Measurements from ENCODE around the gene CHKB.
"Not testable (repeated sequence)": the region's sequence is repeated elsewhere in the genome, so short reads cannot be mapped to it uniquely, and the experiment has no call there.

The CHKB gene

DNA sequence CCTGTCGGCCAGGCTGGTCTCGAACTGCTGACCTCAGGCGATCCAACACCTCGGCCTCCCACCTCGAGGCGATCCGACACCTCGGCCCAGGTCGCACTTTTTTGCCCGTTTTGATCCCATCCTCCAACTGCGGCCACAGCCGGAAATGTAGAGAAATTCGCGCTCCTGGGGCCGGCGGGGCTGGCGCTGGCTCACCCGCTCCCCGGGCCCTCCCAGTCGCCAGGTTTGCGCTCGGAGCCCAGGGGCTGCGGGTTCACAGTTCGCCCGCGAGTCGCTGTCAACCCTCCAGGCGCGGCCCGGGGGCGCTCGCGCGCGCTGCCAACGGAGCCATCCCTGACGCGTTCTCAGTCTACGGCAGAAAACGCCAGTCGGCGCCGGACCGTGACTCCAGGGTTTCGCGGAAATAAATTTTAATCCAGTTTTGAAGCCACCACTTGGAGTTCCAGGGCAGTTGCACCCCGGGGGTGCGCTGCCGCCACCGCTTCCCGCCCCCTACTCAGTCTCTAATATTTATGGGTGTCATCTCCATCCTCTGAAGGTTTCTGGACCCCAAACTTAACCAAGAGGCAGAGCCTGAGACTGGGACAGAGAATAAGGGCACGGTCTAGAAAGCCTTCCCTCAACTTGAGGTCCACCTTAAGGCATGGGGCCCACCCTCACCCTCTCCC is 38.4 kb downstream of the CHKB start:
- WGBS (ENCODE audit: insufficient coverage), result 4% methylated on average over 46 of the region's 52 CpGs
- peaks cover 0 to 28% (median 0%) of the 10 kb centered on the region in 5 experiments for H3K27me3 ChIP-seq (replicated peaks in 2 of 5; ENCODE audit: control insufficient read depth in 4 of 5, insufficient read depth in 5 of 5, low read length in 4 of 5)
- peaks cover 8 to 75% (median 61%) of the 10 kb centered on the region in 4 experiments for H3K4me1 ChIP-seq (ENCODE audit: control extremely low read depth in 1 of 4, control insufficient read depth in 4 of 4, insufficient read depth in 4 of 4, low read length in 3 of 4)
- peak overlapping the region in 5 of 7 experiments; percentile 3 to 57 (median 40) for H3K4me3 ChIP-seq (ENCODE audit: control insufficient read depth in 1 of 7, extremely low read depth in 1 of 7, insufficient read depth in 4 of 7, low read depth in 2 of 7, low read length in 6 of 7)
- POLR2A ChIA-PET, result interaction anchor here (1.0 kb wide), 1 partner anchor 18 kb away, joined by 4 read pairs; no protein-coding TSS in a partner anchor
- CTCF ChIA-PET, result interaction anchor here (1.0 to 2.1 kb wide), 7 partner anchors 9 to 56 kb away, joined by 3 to 21 read pairs (median 5); partner anchors contain the start of gene SCO2
- H3K27ac ChIP-seq (ENCODE audit: insufficient read depth in 1 of 2, low read depth in 1 of 2, low read length in 2 of 2, poor library complexity in 1 of 2, severe bottlenecking in 2 of 2), result no peak overlapping the region
- H3K9me3 ChIP-seq (ENCODE audit: control extremely low read depth in 1 of 5, control insufficient read depth in 4 of 5, insufficient read depth in 2 of 5, low read depth in 1 of 5, low read length in 4 of 5), result no peaks in the 10 kb centered on the region
- peak; percentile 84 to 86 (median 85) for DNase-seq
- no peaks in the 10 kb centered on the region for H3K36me3 ChIP-seq (ENCODE audit: control insufficient read depth in 4 of 4, insufficient read depth in 4 of 4, low read length in 3 of 4)

GRCh38 chr22:50542416-50542927 is 40.2 kb downstream of the CHKB start:
- Histone ChIP-seq H3K27me3 (replicated peaks in 2 of 5; ENCODE audit: control insufficient read depth in 4 of 5, insufficient read depth in 5 of 5, low read length in 4 of 5) (peaks cover 0 to 14% (median 0%) of the 10 kb centered on the region in 5 experiments), H3K4me1 (ENCODE audit: control extremely low read depth in 1 of 4, control insufficient read depth in 4 of 4, insufficient read depth in 4 of 4, low read length in 3 of 4) (peaks cover 13 to 74% (median 61%) of the 10 kb centered on the region in 4 experiments), H3K9me3 (ENCODE audit: control extremely low read depth in 1 of 5, control insufficient read depth in 4 of 5, insufficient read depth in 2 of 5, low read depth in 1 of 5, low read length in 4 of 5) (no peaks in the 10 kb centered on the region), H3K4me3 (ENCODE audit: control insufficient read depth in 1 of 7, extremely low read depth in 1 of 7, insufficient read depth in 4 of 7, low read depth in 2 of 7, low read length in 6 of 7) (no peak overlapping the region), H3K27ac (ENCODE audit: insufficient read depth in 1 of 2, low read depth in 1 of 2, low read length in 2 of 2, poor library complexity in 1 of 2, severe bottlenecking in 2 of 2) (no peak overlapping the region), H3K36me3 (ENCODE audit: control insufficient read depth in 4 of 4, insufficient read depth in 4 of 4, low read length in 3 of 4) (no peaks in the 10 kb centered on the region)
- POLR2A ChIA-PET, result no interaction called here
- WGBS (ENCODE audit: insufficient coverage), result 96% methylated on average over 15 of the region's 19 CpGs
- DNase-seq, result peak in 1 of 3 donors; percentile 52
- CTCF ChIA-PET, result interaction anchor here (0.7 to 1.0 kb wide), 3 partner anchors 14 to 24 kb away, joined by 3 read pairs; partner anchors contain the start of gene SCO2

DNA sequence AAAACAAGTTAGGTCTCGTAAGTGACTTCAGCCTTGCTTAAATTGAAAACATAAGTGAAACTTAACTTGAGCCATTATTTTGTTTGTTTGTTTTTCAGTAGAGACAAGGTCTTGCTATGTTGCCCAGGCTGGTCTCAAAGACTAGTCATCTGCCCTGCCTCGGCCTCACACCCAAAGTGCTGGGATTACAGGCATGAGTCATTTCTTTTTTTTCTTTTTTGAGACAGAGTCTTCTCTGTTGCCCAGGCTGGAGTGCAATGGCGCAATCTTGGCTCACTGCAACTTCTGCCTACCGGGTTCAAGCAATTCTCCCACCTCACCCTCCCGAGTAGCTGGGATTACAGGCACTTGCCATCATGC is 41.0 kb downstream of the CHKB start:
- H3K27ac ChIP-seq (ENCODE audit: insufficient read depth in 1 of 2, low read depth in 1 of 2, low read length in 2 of 2, poor library complexity in 1 of 2, severe bottlenecking in 2 of 2); H3K9me3 ChIP-seq (ENCODE audit: control extremely low read depth in 1 of 5, control insufficient read depth in 4 of 5, insufficient read depth in 2 of 5, low read depth in 1 of 5, low read length in 4 of 5); H3K27me3 ChIP-seq (replicated peaks in 2 of 5; ENCODE audit: control insufficient read depth in 4 of 5, insufficient read depth in 5 of 5, low read length in 4 of 5); H3K36me3 ChIP-seq (ENCODE audit: control insufficient read depth in 4 of 4, insufficient read depth in 4 of 4, low read length in 3 of 4); H3K4me3 ChIP-seq (ENCODE audit: control insufficient read depth in 1 of 7, extremely low read depth in 1 of 7, insufficient read depth in 4 of 7, low read depth in 2 of 7, low read length in 6 of 7): not testable (repeated sequence)
- 89% methylated on average over 4 of the region's 5 CpGs for WGBS (ENCODE audit: insufficient coverage)
- H3K4me1 ChIP-seq (ENCODE audit: control extremely low read depth in 1 of 4, control insufficient read depth in 4 of 4, insufficient read depth in 4 of 4, low read length in 3 of 4), result peaks cover 13 to 69% (median 58%) of the 10 kb centered on the region in 4 experiments
- ChIA-PET POLR2A (interaction anchor here (3.0 kb wide), 1 partner anchor 15 kb away, joined by 41 read pairs; the partner anchor contains the start of gene SCO2), CTCF (interaction anchor here (0.9 to 3.0 kb wide), 4 partner anchors 9 to 71 kb away, joined by 3 to 13 read pairs (median 3); partner anchors contain the start of gene SYCE3)
- peak in 2 of 3 donors; percentile 47 to 48 for DNase-seq

- peaks cover 13 to 61% (median 47%) of the 10 kb centered on the region in 4 experiments for H3K4me1 ChIP-seq (ENCODE audit: control extremely low read depth in 1 of 4, control insufficient read depth in 4 of 4, insufficient read depth in 4 of 4, low read length in 3 of 4)
- H3K27ac ChIP-seq (ENCODE audit: insufficient read depth in 1 of 2, low read depth in 1 of 2, low read length in 2 of 2, poor library complexity in 1 of 2, severe bottlenecking in 2 of 2), result peak overlapping the region; percentile 89 to 98
- no peaks in the 10 kb centered on the region for H3K9me3 ChIP-seq (ENCODE audit: control extremely low read depth in 1 of 5, control insufficient read depth in 4 of 5, insufficient read depth in 2 of 5, low read depth in 1 of 5, low read length in 4 of 5)
- peak overlapping the region in 1 of 7 experiments; percentile 34 for H3K4me3 ChIP-seq (ENCODE audit: control insufficient read depth in 1 of 7, extremely low read depth in 1 of 7, insufficient read depth in 4 of 7, low read depth in 2 of 7, low read length in 6 of 7)
- ChIA-PET POLR2A (interaction anchor here (0.8 to 3.0 kb wide), 2 partner anchors 14 to 42 kb away, joined by 7 to 41 read pairs; partner anchors contain the start of genes CHKB and SCO2), CTCF (interaction anchor here (0.6 to 4.1 kb wide), 7 partner anchors 10 to 79 kb away, joined by 3 to 53 read pairs (median 5); partner anchors contain the start of genes SCO2, SYCE3 and TYMP)
- H3K36me3 ChIP-seq (ENCODE audit: control insufficient read depth in 4 of 4, insufficient read depth in 4 of 4, low read length in 3 of 4), result no peaks in the 10 kb centered on the region
- DNase-seq, result no peak
- WGBS (ENCODE audit: insufficient coverage), result no CpG with 5 or more reads among the region's 10 CpGs
- H3K27me3 ChIP-seq (replicated peaks in 2 of 5; ENCODE audit: control insufficient read depth in 4 of 5, insufficient read depth in 5 of 5, low read length in 4 of 5), result no peaks in the 10 kb centered on the region
Measured at GRCh38 chr22:50540381-50540780, 42.3 kb downstream of the CHKB start.

DNA sequence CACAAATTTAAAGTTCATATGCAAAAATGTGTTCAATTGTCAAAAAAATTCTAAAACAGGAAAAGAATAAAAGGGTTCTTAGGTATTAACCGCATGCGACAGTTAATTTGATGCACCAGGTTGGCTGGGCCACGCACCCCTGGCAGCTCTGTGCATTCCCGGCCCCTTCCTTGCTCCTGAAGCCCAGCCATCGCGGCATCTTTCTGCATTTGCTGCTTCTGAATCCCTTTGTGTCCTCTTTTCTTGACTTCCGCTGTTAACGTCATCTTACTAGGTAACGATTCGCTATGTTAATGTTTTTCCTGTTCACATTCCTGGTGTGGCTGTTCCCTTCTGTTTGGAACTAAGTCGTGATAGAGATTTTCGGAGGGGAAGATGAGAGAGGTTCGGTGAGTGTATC is 44.9 kb downstream of the CHKB start:
- CTCF ChIA-PET, result interaction anchor here (1.2 to 4.1 kb wide), 3 partner anchors 10 to 26 kb away, joined by 3 to 53 read pairs (median 10); partner anchors contain the start of genes SCO2, SYCE3 and TYMP
- Histone ChIP-seq H3K4me1 (ENCODE audit: control extremely low read depth in 1 of 4, control insufficient read depth in 4 of 4, insufficient read depth in 4 of 4, low read length in 3 of 4) (peaks cover 13 to 56% (median 35%) of the 10 kb centered on the region in 4 experiments), H3K36me3 (ENCODE audit: control insufficient read depth in 4 of 4, insufficient read depth in 4 of 4, low read length in 3 of 4) (no peaks in the 10 kb centered on the region), H3K27me3 (replicated peaks in 2 of 5; ENCODE audit: control insufficient read depth in 4 of 5, insufficient read depth in 5 of 5, low read length in 4 of 5) (peaks cover 0 to 2% (median 0%) of the 10 kb centered on the region in 5 experiments), H3K4me3 (ENCODE audit: control insufficient read depth in 1 of 7, extremely low read depth in 1 of 7, insufficient read depth in 4 of 7, low read depth in 2 of 7, low read length in 6 of 7) (no peak overlapping the region), H3K9me3 (ENCODE audit: control extremely low read depth in 1 of 5, control insufficient read depth in 4 of 5, insufficient read depth in 2 of 5, low read depth in 1 of 5, low read length in 4 of 5) (no peaks in the 10 kb centered on the region), H3K27ac (ENCODE audit: insufficient read depth in 1 of 2, low read depth in 1 of 2, low read length in 2 of 2, poor library complexity in 1 of 2, severe bottlenecking in 2 of 2) (peak overlapping the region in 1 of 2 experiments; percentile 98)
- no peak for DNase-seq
- 98% methylated on average over 13 of the region's 13 CpGs for WGBS (ENCODE audit: insufficient coverage)
- POLR2A ChIA-PET, result interaction anchor here (1.4 kb wide), 1 partner anchor 11 kb away, joined by 6 read pairs; no protein-coding TSS in a partner anchor

DNA sequence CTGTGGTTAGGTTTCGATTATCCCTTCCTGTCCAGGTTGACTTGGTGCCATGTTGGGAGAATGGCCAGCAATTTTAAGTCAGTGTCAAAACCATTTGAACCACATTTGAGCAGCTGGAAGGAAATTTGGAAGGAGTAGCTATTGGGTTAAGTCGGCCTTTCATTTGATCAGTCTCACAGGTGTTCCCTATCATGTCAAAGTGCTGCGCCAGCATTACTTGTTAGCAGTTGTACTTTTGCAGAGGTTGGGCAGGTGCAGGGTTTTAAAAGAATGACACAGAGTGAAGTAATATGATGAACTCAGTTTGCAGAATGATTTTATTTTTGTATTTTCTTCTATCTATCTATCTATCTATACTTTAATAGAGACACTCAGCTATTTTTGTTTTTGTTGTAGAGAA is 46.4 kb downstream of the CHKB start:
- no peak overlapping the region for H3K4me3 ChIP-seq (ENCODE audit: control insufficient read depth in 1 of 7, extremely low read depth in 1 of 7, insufficient read depth in 4 of 7, low read depth in 2 of 7, low read length in 6 of 7)
- ChIA-PET POLR2A (no interaction called here), CTCF (interaction anchor here (1.0 to 2.1 kb wide), 3 partner anchors 9 to 83 kb away, joined by 3 to 14 read pairs (median 5); partner anchors contain the start of genes KLHDC7B and SCO2)
- peaks cover 13 to 55% (median 45%) of the 10 kb centered on the region in 4 experiments for H3K4me1 ChIP-seq (ENCODE audit: control extremely low read depth in 1 of 4, control insufficient read depth in 4 of 4, insufficient read depth in 4 of 4, low read length in 3 of 4)
- DNase-seq, result no peak
- no peaks in the 10 kb centered on the region for H3K36me3 ChIP-seq (ENCODE audit: control insufficient read depth in 4 of 4, insufficient read depth in 4 of 4, low read length in 3 of 4)
- peaks cover 0 to 17% (median 3%) of the 10 kb centered on the region in 5 experiments for H3K27me3 ChIP-seq (replicated peaks in 2 of 5; ENCODE audit: control insufficient read depth in 4 of 5, insufficient read depth in 5 of 5, low read length in 4 of 5)
- no peaks in the 10 kb centered on the region for H3K9me3 ChIP-seq (ENCODE audit: control extremely low read depth in 1 of 5, control insufficient read depth in 4 of 5, insufficient read depth in 2 of 5, low read depth in 1 of 5, low read length in 4 of 5)
- H3K27ac ChIP-seq (ENCODE audit: insufficient read depth in 1 of 2, low read depth in 1 of 2, low read length in 2 of 2, poor library complexity in 1 of 2, severe bottlenecking in 2 of 2), result no peak overlapping the region
- 95% methylated on average over 3 of the region's 3 CpGs for WGBS (ENCODE audit: insufficient coverage)

All from common myeloid progenitor, CD34-positive (primary cell).